Measurements from ENCODE around the gene PIK3R1.

DNA sequence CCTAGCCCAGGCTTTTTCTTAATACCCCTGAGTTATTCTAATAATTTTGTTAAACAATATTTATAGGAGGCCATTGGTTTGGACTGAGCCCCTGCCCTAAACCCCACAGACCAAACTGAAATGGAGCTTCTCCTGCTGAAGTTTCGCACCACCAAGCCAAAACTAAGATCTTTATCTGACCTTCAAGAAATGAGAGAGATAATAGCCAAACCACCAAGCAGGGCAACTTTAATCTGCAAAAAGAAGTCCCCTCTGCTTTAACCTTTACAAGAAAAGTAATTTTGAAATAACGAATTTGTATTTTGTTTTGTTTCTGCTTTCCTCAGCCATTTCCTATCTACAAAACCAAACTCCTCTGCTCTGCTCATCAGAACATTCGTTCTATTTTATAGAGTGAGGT lies 125.5 kb downstream of the PIK3R1 start:
- TF ChIP-seq, protein P1, sequence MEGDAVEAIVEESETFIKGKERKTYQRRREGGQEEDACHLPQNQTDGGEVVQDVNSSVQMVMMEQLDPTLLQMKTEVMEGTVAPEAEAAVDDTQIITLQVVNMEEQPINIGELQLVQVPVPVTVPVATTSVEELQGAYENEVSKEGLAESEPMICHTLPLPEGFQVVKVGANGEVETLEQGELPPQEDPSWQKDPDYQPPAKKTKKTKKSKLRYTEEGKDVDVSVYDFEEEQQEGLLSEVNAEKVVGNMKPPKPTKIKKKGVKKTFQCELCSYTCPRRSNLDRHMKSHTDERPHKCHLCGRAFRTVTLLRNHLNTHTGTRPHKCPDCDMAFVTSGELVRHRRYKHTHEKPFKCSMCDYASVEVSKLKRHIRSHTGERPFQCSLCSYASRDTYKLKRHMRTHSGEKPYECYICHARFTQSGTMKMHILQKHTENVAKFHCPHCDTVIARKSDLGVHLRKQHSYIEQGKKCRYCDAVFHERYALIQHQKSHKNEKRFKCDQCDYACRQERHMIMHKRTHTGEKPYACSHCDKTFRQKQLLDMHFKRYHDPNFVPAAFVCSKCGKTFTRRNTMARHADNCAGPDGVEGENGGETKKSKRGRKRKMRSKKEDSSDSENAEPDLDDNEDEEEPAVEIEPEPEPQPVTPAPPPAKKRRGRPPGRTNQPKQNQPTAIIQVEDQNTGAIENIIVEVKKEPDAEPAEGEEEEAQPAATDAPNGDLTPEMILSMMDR (IDR thresholded peaks at IDR 0.05) = no peak
- no peak for TF ChIP-seq POLR2A (IDR thresholded peaks at IDR 0.05)
